DMS53 treated with DMSO at 0.1 percent for 48 hours (cell line): ENCODE results near the gene HSPA4L.

Experiments used
- DNase-seq: peaks from one replicate; lab custom pipeline; 2025; ENCODE audit not compliant: unreplicated experiment; lab: John Stamatoyannopoulos, UW

Gene HSPA4L

GRCh38 chr4:127783026-127783769 lies 1.1 kb downstream of the HSPA4L start:
- peak; percentile 17 for DNase-seq

GRCh38 chr4:127783955-127784770 lies 2.0 kb downstream of the HSPA4L start:
- DNase-seq: no peak

GRCh38 chr4:127788517-127788916 lies 6.4 kb downstream of the HSPA4L start:
- DNase-seq: no peak

GRCh38 chr4:127791391-127791790 lies 9.3 kb downstream of the HSPA4L start:
- DNase-seq: no peak

- DNase-seq: no peak
Observed at GRCh38 chr4:127793528-127793927, 11.4 kb downstream of the HSPA4L start.

GRCh38 chr4:127799711-127800110 lies 17.6 kb downstream of the HSPA4L start:
- no peak for DNase-seq

- DNase-seq: no peak
Observed at GRCh38 chr4:127809173-127809800, 27.2 kb downstream of the HSPA4L start.

GRCh38 chr4:127810551-127810950 lies 28.4 kb downstream of the HSPA4L start:
- DNase-seq: no peak

- no peak for DNase-seq
Observed at GRCh38 chr4:127822430-127822829, 40.3 kb downstream of the HSPA4L start.

- DNase-seq: no peak
Observed at GRCh38 chr4:127828121-127828520, 46.0 kb downstream of the HSPA4L start.

GRCh38 chr4:127829014-127829413 lies 46.9 kb downstream of the HSPA4L start:
- no peak for DNase-seq

GRCh38 chr4:127832585-127832984 lies 50.5 kb downstream of the HSPA4L start:
- DNase-seq: no peak

GRCh38 chr4:127843704-127844600 lies 61.8 kb downstream of the HSPA4L start:
- no peak for DNase-seq

- no peak for DNase-seq
Observed at GRCh38 chr4:127844601-127845116, 62.5 kb downstream of the HSPA4L start.

GRCh38 chr4:127846061-127846460 lies 63.9 kb downstream of the HSPA4L start:
- no peak for DNase-seq

- no peak for DNase-seq
Observed at GRCh38 chr4:127846765-127847164, 64.6 kb downstream of the HSPA4L start.

- DNase-seq: no peak
Observed at GRCh38 chr4:127849505-127850234, 67.5 kb downstream of the HSPA4L start.

- DNase-seq: no peak
Observed at GRCh38 chr4:127852661-127853060, 70.5 kb downstream of the HSPA4L start.

GRCh38 chr4:127856196-127856812 lies 74.2 kb downstream of the HSPA4L start:
- no peak for DNase-seq
